Keratinocyte (primary cell): ENCODE results near the gene GPATCH1. TPM values are rescaled to one million over a fixed set of nuclear protein-coding genes. Genes with fewer than 3 reads are reported as not detected.

Experiments used
- DNase-seq: peaks from one replicate; pipeline ENCODE4 v3.0.0-alpha.2; 2011; ENCODE audit warnings: low read depth, missing footprints, low spot score
- FAIRE-seq: peaks from 2 replicates; lab custom pipeline; 2011; peaks lifted over from hg19 to GRCh38; lab: Jason Lieb, UNC
- H2AFZ ChIP-seq: 2 replicates; pipeline ENCODE4 v1.6.0; 2012; ENCODE audit warnings: low read length, control low read depth, inconsistent platforms; ENCODE audit not compliant: control insufficient read depth
- H3K27ac ChIP-seq: 2 replicates; pipeline ENCODE4 v1.5.1; 2011; ENCODE audit warnings: low read length; ENCODE audit not compliant: control insufficient read depth, insufficient read depth
- H3K27me3 ChIP-seq: 3 replicates; pipeline ENCODE4 v1.6.0; 2011; ENCODE audit warnings: low read length; ENCODE audit not compliant: control insufficient read depth, insufficient read depth; ENCODE audit errors: extremely low read depth
- H3K36me3 ChIP-seq, 2 experiments: 2 replicates in 1 of 2; 3 replicates in 1 of 2; pipeline ENCODE4 v1.5.1; 2011; ENCODE audit warnings: low read length in 2 of 2, mild to moderate bottlenecking in 1 of 2; ENCODE audit not compliant: control insufficient read depth in 2 of 2, insufficient read depth in 2 of 2; ENCODE audit errors: extremely low read depth in 1 of 2
- H3K4me1 ChIP-seq: 3 replicates; pipeline ENCODE4 v1.5.1; 2011; ENCODE audit warnings: low read length; ENCODE audit not compliant: control insufficient read depth, insufficient read depth; ENCODE audit errors: extremely low read depth
- H3K4me2 ChIP-seq: 3 replicates; pipeline ENCODE4 v1.6.0; 2011; ENCODE audit warnings: low read depth, low read length; ENCODE audit not compliant: control insufficient read depth, insufficient read depth; ENCODE audit errors: extremely low read depth
- H3K4me3 ChIP-seq, 3 experiments: fragments of 200-600 bp in 1 of 3; sonication (generic) in 1 of 3; 2 replicates in 2 of 3; 3 replicates in 1 of 3; pipeline ENCODE4 v1.5.1; 2011 to 2016; ENCODE audit warnings: low read length in 3 of 3, mild to moderate bottlenecking in 3 of 3, control low read depth in 2 of 3, inconsistent platforms in 1 of 3, low read depth in 1 of 3, mixed read lengths in 1 of 3, mixed run types in 1 of 3, moderate library complexity in 1 of 3; ENCODE audit not compliant: control insufficient read depth in 2 of 3, insufficient read depth in 2 of 3; ENCODE audit errors: extremely low read depth in 1 of 3
- H3K79me2 ChIP-seq: 2 replicates; pipeline ENCODE4 v1.6.0; 2012; ENCODE audit warnings: low read length; ENCODE audit not compliant: control insufficient read depth, insufficient read depth
- H3K9ac ChIP-seq: 3 replicates; pipeline ENCODE4 v1.6.0; 2011; ENCODE audit warnings: low read length; ENCODE audit not compliant: control insufficient read depth, insufficient read depth; ENCODE audit errors: extremely low read depth
- H3K9me1 ChIP-seq: 3 replicates; pipeline ENCODE4 v1.6.0; 2011; ENCODE audit warnings: low read length; ENCODE audit not compliant: control insufficient read depth, insufficient read depth; ENCODE audit errors: extremely low read depth
- H3K9me3 ChIP-seq: 2 replicates; pipeline ENCODE4 v1.5.1; 2012; ENCODE audit warnings: low read depth, low read length; ENCODE audit not compliant: control insufficient read depth
- H4K20me1 ChIP-seq: 3 replicates; pipeline ENCODE4 v1.6.0; 2011; ENCODE audit warnings: low read length; ENCODE audit not compliant: control insufficient read depth, insufficient read depth; ENCODE audit errors: extremely low read depth
- EZH2 ChIP-seq: IDR thresholded peaks from one replicate; pipeline ENCODE4 v1.6.1; 2012; ENCODE audit warnings: inconsistent platforms, mild to moderate bottlenecking, low read length, moderate library complexity
- dilution Hi-C: fragments of 300-500 bp; cut with MboI; formaldehyde crosslinking; loops from one replicate; pipeline ENCODE4 v1.7.0; 2020; ENCODE audit warnings: low sequenced_read_pairs; ENCODE audit not compliant: extremely low pct_ligation_motif_present
- polyA plus RNA-seq, 5 experiments: library from polyadenylated mRNA; depleted of rRNA in 3 of 5; stranded (reverse) in 3 of 5; stranded (forward) in 1 of 5; unstranded in 1 of 5; fragments of >200 nt; gene quantifications; 1 replicate in 1 of 5; 2 replicates in 3 of 5; 3 replicates in 1 of 5; pipeline versions ENCODE4 v1.2.1 to v1.2.3, GENCODE V29; 2011 to 2012; ENCODE audit warnings: missing spikeins in 2 of 5, low read depth in 1 of 5, low replicate concordance in 1 of 5
- TF ChIP-seq, protein P1 (sequence below), 3 experiments: IDR thresholded peaks in 1 of 3; conservative IDR thresholded peaks in 1 of 3; optimal IDR thresholded peaks in 1 of 3; 2 replicates in 2 of 3; 3 replicates in 1 of 3; pipeline versions ENCODE3 to v1.5.1; 2011; ENCODE audit warnings: low read length in 3 of 3, mild to moderate bottlenecking in 3 of 3, moderate library complexity in 2 of 3, control low read depth in 1 of 3, inconsistent platforms in 1 of 3; ENCODE audit not compliant: insufficient read depth in 2 of 3; ENCODE audit errors: extremely low read depth in 1 of 3

The GPATCH1 gene
- polyA plus RNA-seq, 1 donor (not counting 4 experiments of a cell fraction or from before 2014, with no cell fraction given) = 5.8 TPM

DNA sequence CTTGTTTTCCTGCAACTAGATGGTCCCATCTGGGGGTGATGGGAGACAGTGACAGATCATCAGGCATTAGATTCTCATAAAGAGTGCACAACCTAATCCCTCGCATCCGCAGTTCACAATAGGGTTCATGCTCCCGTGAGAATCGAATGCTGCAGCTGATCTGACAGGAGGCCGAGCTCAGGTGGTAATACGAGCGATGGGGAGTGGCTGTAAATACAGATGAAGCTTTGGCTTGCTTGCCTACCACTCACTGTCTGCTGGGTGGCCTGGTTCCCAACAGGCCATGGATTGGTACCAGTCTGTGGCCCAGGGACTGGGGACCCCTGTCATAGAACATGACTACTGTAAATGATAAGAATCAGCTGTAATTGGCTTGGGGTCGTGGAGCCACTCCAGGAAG, 78.9 kb downstream of the GPATCH1 start:
- Histone ChIP-seq H3K9ac (no peak overlapping the region), H3K27ac (no peak overlapping the region), H3K9me3 (no peaks in the 10 kb centered on the region), H3K4me3 (no peak overlapping the region), H2AFZ (no peak overlapping the region), H3K9me1 (no peaks in the 10 kb centered on the region), H3K4me2 (no peak overlapping the region), H4K20me1 (no peaks in the 10 kb centered on the region), H3K4me1 (no peaks in the 10 kb centered on the region), H3K27me3 (no peaks in the 10 kb centered on the region), H3K36me3 (no peaks in the 10 kb centered on the region), H3K79me2 (no peaks in the 10 kb centered on the region)
- TF ChIP-seq, protein P1, sequence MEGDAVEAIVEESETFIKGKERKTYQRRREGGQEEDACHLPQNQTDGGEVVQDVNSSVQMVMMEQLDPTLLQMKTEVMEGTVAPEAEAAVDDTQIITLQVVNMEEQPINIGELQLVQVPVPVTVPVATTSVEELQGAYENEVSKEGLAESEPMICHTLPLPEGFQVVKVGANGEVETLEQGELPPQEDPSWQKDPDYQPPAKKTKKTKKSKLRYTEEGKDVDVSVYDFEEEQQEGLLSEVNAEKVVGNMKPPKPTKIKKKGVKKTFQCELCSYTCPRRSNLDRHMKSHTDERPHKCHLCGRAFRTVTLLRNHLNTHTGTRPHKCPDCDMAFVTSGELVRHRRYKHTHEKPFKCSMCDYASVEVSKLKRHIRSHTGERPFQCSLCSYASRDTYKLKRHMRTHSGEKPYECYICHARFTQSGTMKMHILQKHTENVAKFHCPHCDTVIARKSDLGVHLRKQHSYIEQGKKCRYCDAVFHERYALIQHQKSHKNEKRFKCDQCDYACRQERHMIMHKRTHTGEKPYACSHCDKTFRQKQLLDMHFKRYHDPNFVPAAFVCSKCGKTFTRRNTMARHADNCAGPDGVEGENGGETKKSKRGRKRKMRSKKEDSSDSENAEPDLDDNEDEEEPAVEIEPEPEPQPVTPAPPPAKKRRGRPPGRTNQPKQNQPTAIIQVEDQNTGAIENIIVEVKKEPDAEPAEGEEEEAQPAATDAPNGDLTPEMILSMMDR (optimal IDR thresholded peaks at IDR 0.05 in 1 of 3, IDR thresholded peaks at IDR 0.05 in 1 of 3, conservative IDR thresholded peaks at IDR 0.05 in 1 of 3; ENCODE audit: extremely low read depth in 1 of 3, insufficient read depth in 2 of 3, low read length in 3 of 3) = no peak
- no peak for TF ChIP-seq EZH2
- DNase-seq (no peak), FAIRE-seq (no peak)
- dilution Hi-C loops = no loop called here

DNA sequence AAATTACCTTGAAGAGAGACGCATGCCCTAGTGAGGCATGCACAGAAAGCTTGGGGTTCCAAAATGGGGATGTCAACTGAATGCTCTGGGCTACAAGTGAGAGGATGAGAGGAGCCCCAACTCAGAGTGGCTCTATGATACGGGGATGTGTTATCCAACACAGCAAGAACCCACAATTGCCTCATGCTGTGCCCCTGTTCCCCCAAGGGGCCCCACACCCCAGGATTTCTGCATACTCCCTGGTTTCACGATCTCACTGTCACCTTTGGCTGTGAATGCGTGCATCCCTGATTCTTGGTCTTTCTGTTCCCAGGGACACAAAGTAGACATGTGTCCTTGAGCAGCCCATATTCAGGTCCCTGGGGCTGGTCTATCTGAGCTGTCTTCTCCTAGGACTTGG, 80.2 kb downstream of the GPATCH1 start:
- no peak for DNase-seq
- dilution Hi-C loops = no loop called here
- no peak for FAIRE-seq

More for the DNA sequence above, 80.2 kb downstream of the GPATCH1 start:
- Histone ChIP-seq H3K36me3 (no peaks in the 10 kb centered on the region), H3K9me3 (no peaks in the 10 kb centered on the region), H3K4me2 (no peak overlapping the region), H3K4me3 (no peak overlapping the region), H2AFZ (no peak overlapping the region), H4K20me1 (no peaks in the 10 kb centered on the region), H3K9ac (no peak overlapping the region), H3K9me1 (no peaks in the 10 kb centered on the region), H3K27me3 (no peaks in the 10 kb centered on the region), H3K79me2 (no peaks in the 10 kb centered on the region), H3K27ac (no peak overlapping the region), H3K4me1 (no peaks in the 10 kb centered on the region)
- TF ChIP-seq, protein P1 (optimal IDR thresholded peaks at IDR 0.05 in 1 of 3, IDR thresholded peaks at IDR 0.05 in 1 of 3, conservative IDR thresholded peaks at IDR 0.05 in 1 of 3; ENCODE audit: extremely low read depth in 1 of 3, insufficient read depth in 2 of 3, low read length in 3 of 3) = no peak
- no peak for TF ChIP-seq EZH2
